GM12878 (cell line): ENCODE data around the gene SPATS2L. TPM values are rescaled to one million over a fixed set of nuclear protein-coding genes. Genes with fewer than 3 reads are reported as not detected.

Experiments
- IKZF1 ChIP-seq: fragments of 450-650 bp; conservative IDR thresholded peaks from 2 replicates; pipeline ENCODE4 v1.6.1; 2017; ENCODE audit warnings: antibody characterized with exemption, mild to moderate bottlenecking
- PKNOX1 ChIP-seq: fragments of 450-650 bp; IDR thresholded peaks from 2 replicates; pipeline ENCODE4 v1.6.1; 2016; ENCODE audit warnings: mild to moderate bottlenecking
- polyA plus RNA-seq, 11 experiments: library from polyadenylated mRNA; depleted of rRNA in 4 of 11; unstranded in 6 of 11; stranded (reverse) in 5 of 11; fragments of >200 nt; fragmentation: Nextera tagmentation in 4 of 11; fragmentation: Illumina TruSeq in 1 of 11; extraction: Ambion mirVana in 4 of 11; extraction: Trizol in 1 of 11; gene quantifications; 1 replicate in 1 of 11; 2 replicates in 10 of 11; pipeline versions ENCODE4 v1.2.1 to v1.2.3, GENCODE V29; 2011 to 2016; ENCODE audit warnings: inconsistent platforms in 2 of 11, missing spikeins in 2 of 11, low read depth in 1 of 11
- total RNA-seq, 4 experiments: library from RNA; depleted of rRNA in 3 of 4; stranded (reverse); fragments of >200 nt in 3 of 4; fragmentation: Illumina TruSeq in 1 of 4; extraction: Trizol in 1 of 4; gene quantifications; 2 replicates each; pipeline versions ENCODE4 v1.2.1 to v1.2.3, GENCODE V29; 2013 to 2021
- TF ChIP-seq, protein P1 (sequence below): IDR thresholded peaks from 2 replicates; pipeline ENCODE4 v1.6.1; 2012; ENCODE audit warnings: low read depth, low read length, improper control_type of control experiment
- TF ChIP-seq, protein P2 (sequence below): fragments of 450-650 bp; IDR thresholded peaks from 2 replicates; pipeline ENCODE4 v1.6.1; 2017; ENCODE audit warnings: antibody characterized with exemption, mild to moderate bottlenecking, moderate library complexity

SPATS2L gene
- total and polyA plus RNA-seq, 10 of the 15 experiments (the other 5 are each of a cell fraction or from before 2014, with no cell fraction given) = 5.2 to 30.0 (median 20.1) TPM

- TF ChIP-seq, protein P1, sequence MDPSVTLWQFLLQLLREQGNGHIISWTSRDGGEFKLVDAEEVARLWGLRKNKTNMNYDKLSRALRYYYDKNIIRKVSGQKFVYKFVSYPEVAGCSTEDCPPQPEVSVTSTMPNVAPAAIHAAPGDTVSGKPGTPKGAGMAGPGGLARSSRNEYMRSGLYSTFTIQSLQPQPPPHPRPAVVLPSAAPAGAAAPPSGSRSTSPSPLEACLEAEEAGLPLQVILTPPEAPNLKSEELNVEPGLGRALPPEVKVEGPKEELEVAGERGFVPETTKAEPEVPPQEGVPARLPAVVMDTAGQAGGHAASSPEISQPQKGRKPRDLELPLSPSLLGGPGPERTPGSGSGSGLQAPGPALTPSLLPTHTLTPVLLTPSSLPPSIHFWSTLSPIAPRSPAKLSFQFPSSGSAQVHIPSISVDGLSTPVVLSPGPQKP = no peak
- no peak for TF ChIP-seq PKNOX1
- no peak for TF ChIP-seq IKZF1
- TF ChIP-seq, protein P2, sequence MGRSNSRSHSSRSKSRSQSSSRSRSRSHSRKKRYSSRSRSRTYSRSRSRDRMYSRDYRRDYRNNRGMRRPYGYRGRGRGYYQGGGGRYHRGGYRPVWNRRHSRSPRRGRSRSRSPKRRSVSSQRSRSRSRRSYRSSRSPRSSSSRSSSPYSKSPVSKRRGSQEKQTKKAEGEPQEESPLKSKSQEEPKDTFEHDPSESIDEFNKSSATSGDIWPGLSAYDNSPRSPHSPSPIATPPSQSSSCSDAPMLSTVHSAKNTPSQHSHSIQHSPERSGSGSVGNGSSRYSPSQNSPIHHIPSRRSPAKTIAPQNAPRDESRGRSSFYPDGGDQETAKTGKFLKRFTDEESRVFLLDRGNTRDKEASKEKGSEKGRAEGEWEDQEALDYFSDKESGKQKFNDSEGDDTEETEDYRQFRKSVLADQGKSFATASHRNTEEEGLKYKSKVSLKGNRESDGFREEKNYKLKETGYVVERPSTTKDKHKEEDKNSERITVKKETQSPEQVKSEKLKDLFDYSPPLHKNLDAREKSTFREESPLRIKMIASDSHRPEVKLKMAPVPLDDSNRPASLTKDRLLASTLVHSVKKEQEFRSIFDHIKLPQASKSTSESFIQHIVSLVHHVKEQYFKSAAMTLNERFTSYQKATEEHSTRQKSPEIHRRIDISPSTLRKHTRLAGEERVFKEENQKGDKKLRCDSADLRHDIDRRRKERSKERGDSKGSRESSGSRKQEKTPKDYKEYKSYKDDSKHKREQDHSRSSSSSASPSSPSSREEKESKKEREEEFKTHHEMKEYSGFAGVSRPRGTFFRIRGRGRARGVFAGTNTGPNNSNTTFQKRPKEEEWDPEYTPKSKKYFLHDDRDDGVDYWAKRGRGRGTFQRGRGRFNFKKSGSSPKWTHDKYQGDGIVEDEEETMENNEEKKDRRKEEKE = no peak
These were observed 160.2 kb downstream of the SPATS2L start (continued) for GRCh38 chr2:200466425-200467418.
